Measurements from ENCODE around the gene SELENOM. TPM values are rescaled to one million over a fixed set of nuclear protein-coding genes. Genes with fewer than 3 reads are reported as not detected.

SELENOM gene
- total RNA-seq, 1 donor from 2014 or later = 228 TPM

- Mint-ChIP-seq H3K36me3 (ENCODE audit: low read depth) (peaks cover 6% of the 10 kb centered on the region), H3K27me3 (ENCODE audit: low read depth) (no peaks in the 10 kb centered on the region), H3K4me3 (ENCODE audit: unreplicated experiment) (no peak overlapping the region), H3K9me3 (ENCODE audit: low read depth) (no peaks in the 10 kb centered on the region), H3K4me1 (ENCODE audit: low read depth) (peaks cover 15% of the 10 kb centered on the region), H3K27ac (ENCODE audit: unreplicated experiment) (no peak overlapping the region)
- no peak for TF ChIP-seq CTCF (IDR thresholded peaks at IDR 0.05)
- DNase-seq (ENCODE audit: low spot score) = no peak
Observed at GRCh38 chr22:31088233-31088986, 19.0 kb downstream of the SELENOM start.

GRCh38 chr22:31087744-31088215 is 19.6 kb downstream of the SELENOM start:
- Mint-ChIP-seq H3K27ac (ENCODE audit: unreplicated experiment) (peak overlapping the region; percentile 2), H3K4me1 (ENCODE audit: low read depth) (peaks cover 21% of the 10 kb centered on the region), H3K36me3 (ENCODE audit: low read depth) (peaks cover 6% of the 10 kb centered on the region), H3K9me3 (ENCODE audit: low read depth) (no peaks in the 10 kb centered on the region), H3K27me3 (ENCODE audit: low read depth) (no peaks in the 10 kb centered on the region), H3K4me3 (ENCODE audit: unreplicated experiment) (no peak overlapping the region)
- no peak for TF ChIP-seq CTCF (IDR thresholded peaks at IDR 0.05)
- DNase-seq (ENCODE audit: low spot score) = no peak

- TF ChIP-seq CTCF (IDR thresholded peaks at IDR 0.05) = no peak
- peaks cover 3% of the 10 kb centered on the region for H3K36me3 Mint-ChIP-seq (ENCODE audit: low read depth)
- H3K4me1 Mint-ChIP-seq (ENCODE audit: low read depth) = peaks cover 31% of the 10 kb centered on the region
- no peak overlapping the region for H3K4me3 Mint-ChIP-seq (ENCODE audit: unreplicated experiment)
- H3K9me3 Mint-ChIP-seq (ENCODE audit: low read depth) = no peaks in the 10 kb centered on the region
- no peak for DNase-seq (ENCODE audit: low spot score)
- H3K27me3 Mint-ChIP-seq (ENCODE audit: low read depth) = no peaks in the 10 kb centered on the region
- H3K27ac Mint-ChIP-seq (ENCODE audit: unreplicated experiment) = no peak overlapping the region
Observed at GRCh38 chr22:31086703-31087330, 20.6 kb downstream of the SELENOM start.

- no peak for DNase-seq (ENCODE audit: low spot score)
- no peaks in the 10 kb centered on the region for H3K9me3 Mint-ChIP-seq (ENCODE audit: low read depth)
- peaks cover 3% of the 10 kb centered on the region for H3K36me3 Mint-ChIP-seq (ENCODE audit: low read depth)
- no peak for TF ChIP-seq CTCF (IDR thresholded peaks at IDR 0.05)
- no peak overlapping the region for H3K4me3 Mint-ChIP-seq (ENCODE audit: unreplicated experiment)
- H3K4me1 Mint-ChIP-seq (ENCODE audit: low read depth) = peaks cover 35% of the 10 kb centered on the region
- H3K27ac Mint-ChIP-seq (ENCODE audit: unreplicated experiment) = no peak overlapping the region
- no peaks in the 10 kb centered on the region for H3K27me3 Mint-ChIP-seq (ENCODE audit: low read depth)
Observed at GRCh38 chr22:31085928-31086327, 21.4 kb downstream of the SELENOM start.

- no peaks in the 10 kb centered on the region for H3K9me3 Mint-ChIP-seq (ENCODE audit: low read depth)
- H3K27me3 Mint-ChIP-seq (ENCODE audit: low read depth) = no peaks in the 10 kb centered on the region
- peak overlapping the region; percentile 77 for H3K27ac Mint-ChIP-seq (ENCODE audit: unreplicated experiment)
Observed at GRCh38 chr22:31085493-31085824, 21.9 kb downstream of the SELENOM start.

More at GRCh38 chr22:31085493-31085824, 21.9 kb downstream of the SELENOM start:
- TF ChIP-seq CTCF (IDR thresholded peaks at IDR 0.05) = no peak
- Mint-ChIP-seq H3K36me3 (ENCODE audit: low read depth) (peaks cover 3% of the 10 kb centered on the region), H3K4me1 (ENCODE audit: low read depth) (peaks cover 38% of the 10 kb centered on the region), H3K4me3 (ENCODE audit: unreplicated experiment) (peak overlapping the region; percentile 70)
- no peak for DNase-seq (ENCODE audit: low spot score)

Measured in chondrocyte (in vitro differentiated cells).